GM19240 (cell line): Measurements from ENCODE around the gene DLG1.
"Not testable (repeated sequence)": the region's sequence is repeated elsewhere in the genome, so short reads cannot be mapped to it uniquely, and the experiment has no call there.

Source experiments
- DNase-seq: peaks from one replicate; pipeline ENCODE4 v3.0.0; 2011; ENCODE audit warnings: low spot score; ENCODE audit not compliant: insufficient read length

The DLG1 gene

DNA sequence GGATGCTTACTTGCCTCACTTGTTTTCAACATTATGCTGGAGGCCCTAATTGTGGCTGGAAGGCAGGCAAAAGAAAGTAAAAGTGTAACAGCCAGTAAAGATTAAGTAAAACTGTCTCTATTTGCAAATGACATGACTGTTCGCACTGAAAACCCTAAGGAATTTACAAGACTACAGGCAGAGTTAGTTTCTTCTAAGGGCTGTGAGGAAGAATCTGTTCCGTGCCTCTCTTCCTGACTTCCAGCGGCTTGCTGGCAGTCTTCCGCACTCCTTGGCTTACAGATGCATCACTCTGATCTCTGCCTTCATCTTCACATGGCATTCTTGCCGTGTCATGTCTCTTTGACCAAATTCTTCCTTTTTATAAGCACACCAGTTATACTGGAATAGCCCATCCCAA is 86.1 kb downstream of the DLG1 start:
- no peak for DNase-seq

GRCh38 chr3:197211698-197212097 is 86.7 kb downstream of the DLG1 start:
- DNase-seq, result not testable (repeated sequence)

DNA sequence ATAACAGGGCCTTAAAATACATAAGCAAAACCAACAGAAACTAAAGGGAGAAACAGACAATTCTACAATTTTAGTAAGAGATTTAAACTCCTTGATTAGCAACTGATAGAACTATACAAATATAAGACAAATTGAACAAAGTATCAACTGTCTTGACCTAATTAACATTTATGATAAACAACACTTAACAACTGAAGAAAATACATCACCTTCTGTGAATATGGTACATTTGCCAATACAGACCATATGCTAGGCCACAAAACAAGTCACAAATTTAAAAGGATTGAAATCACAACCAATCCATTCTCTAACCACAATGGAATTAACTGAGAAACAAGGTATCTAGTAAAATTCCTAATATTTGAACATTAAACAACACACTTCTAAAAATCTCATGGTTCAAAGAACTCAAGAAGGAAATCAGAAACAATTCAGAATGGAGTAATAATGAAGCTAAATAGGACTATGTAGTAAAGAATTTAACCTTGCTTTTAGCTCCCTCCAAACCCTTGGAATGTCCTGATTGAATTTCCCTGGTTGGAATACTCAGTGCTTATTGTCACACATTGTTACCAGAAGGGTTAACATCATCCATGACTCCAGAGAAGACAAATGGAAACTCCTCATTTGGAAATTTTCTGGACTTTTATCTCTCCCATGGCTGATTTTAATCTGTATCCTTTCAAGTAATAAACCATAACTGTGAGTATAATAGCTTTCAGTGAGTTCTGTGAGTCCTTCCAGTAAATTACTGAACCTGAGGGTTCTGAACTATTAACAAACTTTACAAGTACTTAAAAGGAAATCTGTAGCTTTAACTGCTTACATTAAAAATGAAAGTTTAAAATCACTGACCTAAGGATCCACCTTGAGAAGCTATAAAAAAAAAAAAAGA is 88.8 kb downstream of the DLG1 start:
- no peak for DNase-seq

DNA sequence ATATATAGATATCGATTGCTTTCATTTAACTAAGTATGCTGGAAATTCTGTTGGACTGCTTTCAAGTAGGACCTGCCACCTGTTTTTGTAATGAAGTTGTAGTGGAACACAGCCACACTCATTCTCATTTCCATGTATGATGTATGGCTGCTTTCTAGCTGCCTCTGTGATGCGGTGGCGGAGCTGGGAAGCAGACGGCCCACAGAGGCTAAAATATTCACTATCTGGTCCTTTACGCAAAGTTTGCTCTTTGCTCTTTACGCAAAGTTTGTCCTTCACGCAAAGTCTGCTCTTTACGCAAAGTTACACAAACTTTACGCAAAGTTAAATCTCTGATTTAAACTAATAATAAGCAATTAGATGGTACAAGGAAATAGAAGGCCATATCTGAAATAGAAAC is 91.5 kb downstream of the DLG1 start:
- no peak for DNase-seq

DNA sequence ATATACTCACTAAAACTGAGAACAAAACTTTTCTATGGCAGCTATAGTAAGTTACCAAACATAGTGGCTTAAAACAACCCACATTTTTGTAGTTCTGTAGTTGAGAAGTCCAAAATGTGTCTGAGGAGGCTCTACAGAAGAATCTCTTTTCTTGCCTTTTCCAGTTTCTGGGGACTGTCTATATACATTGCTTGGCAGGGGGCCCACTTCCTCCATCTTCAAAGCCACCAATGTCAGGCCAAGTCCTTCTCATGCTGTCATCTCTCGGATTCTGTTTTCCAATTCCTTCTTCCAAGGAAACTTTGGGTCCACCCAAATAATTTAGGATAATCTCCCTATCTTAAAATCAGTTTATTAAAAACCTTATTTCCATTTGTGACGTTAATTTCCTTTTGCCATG is 92.7 kb downstream of the DLG1 start:
- DNase-seq, result no peak

DNA sequence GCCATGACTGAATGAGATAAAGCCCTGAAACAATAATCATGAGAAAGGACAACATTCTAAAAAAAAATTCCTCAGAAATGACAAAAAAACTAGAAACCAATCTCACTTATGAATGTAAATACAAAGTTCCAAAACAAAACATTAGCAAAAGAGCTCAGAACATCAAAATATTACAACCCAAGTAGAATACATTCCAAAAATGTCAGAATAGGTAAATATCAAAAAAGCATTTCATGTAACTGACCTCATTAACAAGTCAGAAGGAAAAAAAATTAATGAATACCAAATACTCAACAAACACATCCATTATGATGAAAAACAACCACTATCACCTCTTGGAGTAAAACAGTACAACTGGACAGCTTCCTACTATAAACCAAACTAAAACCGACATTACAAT is 93.1 kb downstream of the DLG1 start:
- DNase-seq, result no peak

DNA sequence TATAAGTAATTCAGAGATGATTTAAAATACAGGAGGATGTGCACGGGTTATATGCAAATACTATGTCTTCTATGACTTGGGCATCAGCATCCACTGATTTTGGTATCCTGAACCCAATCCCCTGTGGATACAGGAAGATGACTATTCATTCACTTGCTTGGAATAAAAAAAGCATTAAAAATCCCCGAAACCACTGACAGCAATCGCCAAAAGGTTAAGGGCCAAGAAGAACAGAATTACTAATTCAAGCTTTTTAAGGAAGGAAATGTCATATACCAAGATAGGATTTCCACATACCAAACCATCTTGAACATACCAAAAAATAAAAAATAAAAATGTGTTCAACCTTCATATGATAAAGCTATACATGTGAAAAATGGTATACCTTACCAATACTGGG is 93.7 kb downstream of the DLG1 start:
- no peak for DNase-seq

- no peak for DNase-seq
Measured at GRCh38 chr3:197203714-197204146, 94.7 kb downstream of the DLG1 start.

- no peak for DNase-seq
Measured at GRCh38 chr3:197202694-197203093, 95.7 kb downstream of the DLG1 start.

DNA sequence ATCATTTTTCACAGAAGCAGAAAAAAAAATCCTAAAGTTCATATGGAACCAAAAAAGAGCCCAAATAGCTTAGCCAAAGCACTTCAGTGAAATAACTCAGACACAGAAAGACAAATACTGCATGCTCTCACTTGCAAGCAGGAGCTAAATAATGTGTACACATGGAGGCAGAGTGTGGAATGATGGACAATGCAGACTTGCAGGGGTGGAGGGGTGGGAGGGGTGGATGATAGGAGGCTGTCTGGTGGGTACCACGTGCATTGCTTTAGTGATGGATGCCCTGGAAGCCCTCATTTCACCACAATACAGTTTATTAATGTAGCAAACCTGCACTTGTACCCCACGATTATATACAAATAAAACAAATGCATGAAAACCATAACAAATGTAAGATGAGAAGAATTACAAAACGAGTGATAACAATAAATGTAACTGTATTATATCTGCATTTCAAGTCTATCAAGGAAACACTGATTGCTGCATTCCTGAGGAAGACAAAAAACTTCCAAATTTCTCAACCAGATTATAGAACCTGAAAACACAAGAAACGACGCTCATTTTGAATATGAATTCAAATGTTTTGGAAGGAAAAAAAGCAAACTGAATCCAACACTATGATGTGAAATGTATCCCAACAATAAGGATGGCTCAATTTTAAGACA is 96.5 kb downstream of the DLG1 start:
- no peak for DNase-seq

DNA sequence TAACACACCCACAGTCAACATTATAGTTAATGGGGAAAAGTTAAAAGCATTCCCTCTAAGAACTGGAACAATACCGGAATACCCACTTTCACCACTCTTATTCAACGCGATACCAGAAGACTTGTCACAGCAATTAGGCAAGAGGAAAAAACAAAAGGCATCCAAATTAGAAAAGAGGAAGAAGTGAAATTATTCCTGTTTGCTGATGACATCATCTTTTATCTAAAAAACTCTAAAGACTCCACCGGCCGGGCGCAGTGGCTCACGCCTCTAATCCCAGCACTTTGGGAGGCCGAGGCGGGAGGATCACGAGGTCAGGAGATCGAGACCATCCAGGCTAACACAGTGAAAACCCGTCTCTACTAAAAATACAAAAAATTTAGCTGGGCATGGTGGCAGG is 97.6 kb downstream of the DLG1 start:
- not testable (repeated sequence) for DNase-seq

- no peak for DNase-seq
Measured at GRCh38 chr3:197197334-197197733, 101.1 kb downstream of the DLG1 start.

GRCh38 chr3:197196192-197196591 is 102.2 kb downstream of the DLG1 start:
- no peak for DNase-seq

- DNase-seq, result no peak
Measured at GRCh38 chr3:197195326-197195725, 103.1 kb downstream of the DLG1 start.

GRCh38 chr3:197193759-197194158 is 104.7 kb downstream of the DLG1 start:
- DNase-seq, result not testable (repeated sequence)

GRCh38 chr3:197191897-197192296 is 106.5 kb downstream of the DLG1 start:
- DNase-seq, result no peak

GRCh38 chr3:197189623-197190022 is 108.8 kb downstream of the DLG1 start:
- no peak for DNase-seq

DNA sequence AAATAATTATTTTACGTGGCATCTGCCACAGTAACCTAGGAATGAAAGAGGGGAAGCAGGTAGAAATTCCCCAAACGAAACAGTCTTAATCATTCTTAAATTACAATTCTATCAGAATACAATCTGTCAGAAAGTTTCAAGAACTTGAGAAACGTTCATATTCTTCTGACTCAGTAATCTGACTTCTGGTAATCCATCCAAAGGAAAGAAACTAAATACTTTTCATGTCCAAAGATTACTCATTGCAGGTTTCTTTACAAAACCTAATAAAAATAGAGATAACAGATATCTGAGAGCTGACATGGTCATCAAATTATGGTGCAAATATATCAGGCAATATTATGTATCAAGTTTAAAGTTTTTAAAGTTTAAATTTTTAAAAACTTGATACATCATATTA is 109.4 kb downstream of the DLG1 start:
- DNase-seq, result no peak

DNA sequence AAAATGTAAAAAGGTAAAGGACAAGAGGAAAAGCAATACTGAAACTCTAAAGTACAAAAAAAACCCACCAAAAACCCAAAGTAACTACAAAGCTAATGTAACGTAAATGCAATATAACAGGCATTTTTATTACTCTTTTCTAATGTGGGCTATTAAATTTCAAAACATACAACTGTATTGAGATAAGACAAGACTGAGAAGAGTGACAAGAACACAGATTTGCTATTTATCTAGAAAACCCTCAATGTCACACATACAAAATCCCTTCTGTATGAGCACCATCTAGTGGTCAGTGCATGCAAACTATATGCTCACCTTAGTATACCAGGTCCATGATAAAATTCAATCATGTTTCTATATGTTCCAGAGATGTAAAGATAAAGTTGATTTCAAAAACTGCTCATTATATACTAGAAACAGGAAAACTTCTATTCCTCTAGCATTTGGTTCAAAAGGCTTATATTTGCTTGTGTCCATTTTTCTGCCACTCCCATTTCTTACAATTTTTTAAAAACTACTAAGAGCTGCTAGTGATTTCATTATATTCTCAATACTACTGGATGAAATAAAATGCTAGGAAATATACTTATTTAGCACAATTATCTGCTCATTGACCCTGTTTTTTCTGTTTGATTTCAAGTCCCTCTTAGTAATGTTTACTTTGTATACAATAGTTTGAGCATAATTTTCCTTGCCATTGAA is 111.4 kb downstream of the DLG1 start:
- DNase-seq, result no peak

- DNase-seq, result no peak
Measured at GRCh38 chr3:197183582-197183981, 114.8 kb downstream of the DLG1 start.

GRCh38 chr3:197181741-197182140 is 116.7 kb downstream of the DLG1 start:
- DNase-seq, result no peak

DNA sequence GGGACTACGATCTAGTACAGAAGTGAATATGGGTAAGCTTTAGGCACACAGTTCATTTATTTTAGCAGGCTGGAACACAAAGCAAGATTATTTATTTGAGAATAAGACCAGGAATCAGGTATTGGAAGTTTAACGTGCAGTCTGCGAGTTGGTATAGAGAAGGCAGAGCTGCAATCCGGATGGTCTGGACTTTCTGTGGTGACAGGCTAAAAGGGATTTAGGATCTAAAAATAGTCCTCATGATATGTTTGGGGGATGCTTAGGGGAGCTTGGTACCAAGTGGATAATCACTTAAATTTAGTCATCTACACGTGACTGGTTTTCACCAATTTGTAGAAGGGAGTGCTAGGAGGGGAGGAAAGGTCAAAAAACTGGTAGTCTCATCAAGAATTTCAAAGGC is 119.4 kb downstream of the DLG1 start:
- no peak for DNase-seq
